ENCODE measurements around the gene IL15. TPM values are rescaled to one million over a fixed set of nuclear protein-coding genes. Genes with fewer than 3 reads are reported as not detected.
A peak's percentile ranks its signal among the peaks of the same experiment; 100 is the strongest.
"Not testable (repeated sequence)": the region's sequence is repeated elsewhere in the genome, so short reads cannot be mapped to it uniquely, and the experiment has no call there.

IL15 gene
- total RNA-seq, 2 donors from 2014 or later: 3.7 to 7.1 TPM

- intact Hi-C loops (cut with DNase I): not testable (repeated sequence)
- DNase-seq (ENCODE audit: low spot score): peak; percentile 77
Observed at GRCh38 chr4:141689726-141690296, 53.4 kb downstream of the IL15 start.

- intact Hi-C loops (cut with DNase I); DNase-seq (ENCODE audit: low spot score): not testable (repeated sequence)
Observed at GRCh38 chr4:141691247-141691646, 54.9 kb downstream of the IL15 start.

- intact Hi-C loops (cut with DNase I): no loop called here
Observed at GRCh38 chr4:141692081-141692480, 55.7 kb downstream of the IL15 start.

DNA sequence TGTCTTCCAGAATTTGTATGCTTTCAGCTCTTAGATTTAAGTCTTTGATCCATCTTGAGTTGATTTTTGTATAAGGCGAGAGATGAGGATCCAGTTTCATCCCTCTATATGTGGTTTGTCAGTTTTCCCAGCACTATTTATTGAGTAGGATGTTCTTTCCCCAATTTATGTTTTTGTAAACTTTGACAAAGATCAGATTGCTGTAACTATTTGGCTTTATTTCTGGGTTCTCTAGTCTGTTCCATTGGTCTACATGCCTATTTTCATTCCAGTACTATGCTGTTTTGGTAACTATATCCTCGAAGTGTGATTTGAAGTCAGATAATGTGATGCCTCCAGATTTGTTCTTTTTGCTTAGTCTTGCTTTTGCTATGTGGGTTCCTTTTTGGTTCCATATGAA, 60.7 kb downstream of the IL15 start:
- intact Hi-C loops (cut with DNase I): no loop called here
- no peak for DNase-seq (ENCODE audit: low spot score)

More at GRCh38 chr4:141692081-141692480, 55.7 kb downstream of the IL15 start:
- no peak for DNase-seq (ENCODE audit: low spot score)

GRCh38 chr4:141702472-141703182, 66.2 kb downstream of the IL15 start:
- intact Hi-C loops (cut with DNase I): no loop called here

DNA sequence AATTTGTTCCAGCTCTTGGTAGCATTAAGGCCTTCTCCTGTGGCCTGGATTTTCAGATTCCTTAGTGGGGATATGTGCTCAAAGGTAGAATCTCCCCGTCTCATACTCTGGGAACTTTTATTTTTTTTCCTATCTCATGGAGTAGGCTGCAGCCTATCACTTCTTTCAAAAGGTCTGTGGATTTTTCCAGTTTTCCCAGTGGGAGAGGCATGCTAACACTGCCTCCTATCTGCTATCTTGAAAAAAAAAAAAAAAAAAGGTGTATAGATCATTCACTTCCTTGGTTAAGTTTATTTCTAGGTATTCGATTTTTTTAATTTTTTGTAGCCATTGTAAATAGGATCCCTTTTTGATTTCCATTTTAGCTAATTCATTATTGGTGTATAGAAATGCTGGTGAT, 67.1 kb downstream of the IL15 start:
- intact Hi-C loops (cut with DNase I): no loop called here
- DNase-seq (ENCODE audit: low spot score): no peak

More at GRCh38 chr4:141702472-141703182, 66.2 kb downstream of the IL15 start:
- DNase-seq (ENCODE audit: low spot score): no peak

- DNase-seq (ENCODE audit: low spot score): no peak
- intact Hi-C loops (cut with DNase I): no loop called here
Observed at GRCh38 chr4:141705048-141705746, 68.8 kb downstream of the IL15 start.

DNA sequence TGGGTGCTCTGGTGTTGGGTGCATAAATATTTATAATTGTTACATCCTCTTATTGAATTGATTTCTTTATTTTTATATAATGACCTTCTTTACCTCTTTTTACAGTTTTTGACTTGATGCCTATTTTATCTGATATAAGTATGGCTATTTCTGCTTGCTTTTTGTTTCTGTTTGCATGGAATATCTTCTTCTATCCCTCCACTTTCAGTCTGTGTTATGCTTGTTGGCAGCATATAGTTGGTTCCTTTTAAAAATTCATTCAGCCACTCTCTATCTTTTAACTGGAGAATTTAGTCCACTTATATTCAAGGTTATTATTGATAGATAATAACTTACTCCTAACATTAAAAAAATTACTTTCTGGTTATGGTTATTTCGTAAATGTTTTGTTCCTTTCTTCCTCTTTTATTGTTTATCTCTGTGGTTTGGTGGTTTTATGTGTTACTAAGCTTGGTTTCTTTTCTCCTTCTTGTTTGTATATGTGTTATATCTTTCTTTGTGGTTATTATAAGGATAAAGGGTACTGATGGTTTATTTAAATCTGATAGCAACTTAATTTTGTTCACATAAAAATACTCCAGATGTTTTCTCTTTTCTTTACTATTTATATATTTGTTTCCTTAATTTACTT, 69.5 kb downstream of the IL15 start:
- intact Hi-C loops (cut with DNase I): no loop called here
- no peak for DNase-seq (ENCODE audit: low spot score)

DNA sequence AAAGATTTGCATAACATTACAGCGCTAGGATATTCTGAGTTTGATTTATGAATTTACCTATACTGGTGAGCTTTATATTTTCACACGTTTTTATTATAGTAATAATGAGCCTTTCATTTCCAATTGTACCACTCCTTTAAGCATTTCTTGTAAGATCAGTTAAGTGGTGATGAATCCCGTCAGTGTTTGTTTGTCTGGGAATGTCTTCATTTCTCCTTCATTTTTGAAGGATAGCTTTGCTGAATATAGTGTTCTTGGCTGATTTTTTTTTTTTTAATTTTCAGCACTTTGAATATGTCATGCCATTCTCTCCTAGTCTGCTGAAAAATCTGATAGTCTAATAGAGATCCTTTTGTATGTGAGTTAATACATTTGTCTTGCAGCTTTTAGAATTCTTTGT, 70.1 kb downstream of the IL15 start:
- intact Hi-C loops (cut with DNase I): no loop called here
- DNase-seq (ENCODE audit: low spot score): no peak

- no peak for DNase-seq (ENCODE audit: low spot score)
- intact Hi-C loops (cut with DNase I): no loop called here
Observed at GRCh38 chr4:141711211-141711610, 74.8 kb downstream of the IL15 start.

DNA sequence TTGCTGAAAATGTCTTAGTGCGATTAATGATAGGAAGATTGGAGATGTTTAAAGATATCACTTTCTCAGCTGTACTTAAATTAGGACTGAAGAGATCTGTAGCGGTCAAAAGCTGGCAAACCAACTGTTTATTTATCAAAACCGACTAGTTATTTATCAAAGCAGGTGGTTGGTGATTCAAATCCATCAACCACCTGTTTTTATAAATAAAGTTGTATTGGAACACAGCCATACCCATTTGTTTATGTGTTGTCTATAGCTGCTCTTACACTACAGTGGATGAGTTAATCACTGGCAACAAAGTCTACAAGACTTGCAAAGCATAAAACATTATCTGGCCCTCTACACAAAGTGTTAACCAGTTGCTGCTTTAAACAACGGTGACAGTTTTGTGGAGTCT, 76.8 kb downstream of the IL15 start:
- no peak for DNase-seq (ENCODE audit: low spot score)
- intact Hi-C loops (cut with DNase I): no loop called here

GRCh38 chr4:141713771-141714445, 77.5 kb downstream of the IL15 start:
- DNase-seq (ENCODE audit: low spot score): no peak
- intact Hi-C loops (cut with DNase I): no loop called here

- no peak for DNase-seq (ENCODE audit: low spot score)
- intact Hi-C loops (cut with DNase I): no loop called here
Observed at GRCh38 chr4:141719585-141719984, 83.2 kb downstream of the IL15 start.

- intact Hi-C loops (cut with DNase I): no loop called here
- no peak for DNase-seq (ENCODE audit: low spot score)
Observed at GRCh38 chr4:141721174-141721573, 84.8 kb downstream of the IL15 start.

DNA sequence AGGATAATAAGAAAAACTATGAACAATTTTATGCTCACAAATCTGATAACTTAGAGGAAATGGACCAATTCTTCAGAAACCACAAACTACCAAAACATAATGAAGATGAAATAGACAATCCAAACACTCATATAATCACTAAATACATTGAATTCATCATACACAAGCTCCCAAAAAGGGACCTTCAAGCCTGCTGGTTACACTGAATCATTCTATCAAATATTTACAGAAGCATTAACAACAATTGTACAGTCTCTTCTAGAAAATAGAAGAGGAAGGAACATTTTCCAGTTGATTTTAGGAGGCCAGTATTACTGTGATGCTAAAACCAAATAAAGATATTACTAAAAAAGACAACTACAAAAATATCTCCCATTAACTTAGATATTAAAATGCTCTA, 88.3 kb downstream of the IL15 start:
- intact Hi-C loops (cut with DNase I): no loop called here
- DNase-seq (ENCODE audit: low spot score): no peak

GRCh38 chr4:141727420-141727819, 91.0 kb downstream of the IL15 start:
- DNase-seq (ENCODE audit: low spot score): no peak
- intact Hi-C loops (cut with DNase I): no loop called here

DNA sequence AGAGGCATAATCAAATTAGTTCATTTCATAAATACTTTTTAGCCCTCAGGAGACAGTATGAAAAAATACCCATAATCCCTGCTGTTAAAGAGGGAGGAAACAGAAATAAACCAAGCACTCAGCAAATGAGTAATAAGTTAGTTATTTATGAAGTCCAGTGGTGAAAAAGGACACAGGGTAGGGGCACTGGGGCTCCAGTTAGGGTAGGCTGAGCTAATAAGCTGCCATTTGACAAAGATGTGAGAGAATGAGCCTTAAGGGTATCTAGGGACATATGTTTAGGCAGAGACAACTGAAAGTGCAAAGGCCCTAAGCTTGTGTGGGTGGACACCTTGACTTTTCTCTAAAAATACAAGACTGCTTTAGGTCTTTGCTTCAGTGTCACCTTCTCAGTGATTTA, 94.4 kb downstream of the IL15 start:
- intact Hi-C loops (cut with DNase I): loop anchor here in 1 of 2 donors (5.0 kb wide), 1 partner anchor 659 kb away; no protein-coding TSS in a partner anchor
- DNase-seq (ENCODE audit: low spot score): no peak

DNA sequence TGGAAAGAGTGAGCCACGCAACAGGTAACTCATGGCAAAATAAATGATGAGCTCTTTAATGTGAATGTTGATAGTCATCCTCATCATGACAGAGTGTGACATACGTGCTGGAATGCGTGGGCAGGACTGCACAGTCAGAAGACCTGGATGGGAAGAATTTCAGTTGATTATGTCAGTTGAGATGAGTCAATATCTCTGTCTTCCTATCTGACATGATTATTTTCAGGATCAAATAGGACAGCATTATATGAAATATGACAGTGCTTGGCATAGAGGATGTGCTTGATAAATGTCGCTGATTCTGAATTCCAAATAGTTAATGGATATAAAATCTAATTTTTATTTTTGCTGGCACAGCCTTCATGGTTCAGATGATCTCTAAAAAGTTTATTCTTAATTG, 95.1 kb downstream of the IL15 start:
- intact Hi-C loops (cut with DNase I): loop anchor here in 1 of 2 donors (5.0 kb wide), 1 partner anchor 659 kb away; no protein-coding TSS in a partner anchor
- no peak for DNase-seq (ENCODE audit: low spot score)

DNA sequence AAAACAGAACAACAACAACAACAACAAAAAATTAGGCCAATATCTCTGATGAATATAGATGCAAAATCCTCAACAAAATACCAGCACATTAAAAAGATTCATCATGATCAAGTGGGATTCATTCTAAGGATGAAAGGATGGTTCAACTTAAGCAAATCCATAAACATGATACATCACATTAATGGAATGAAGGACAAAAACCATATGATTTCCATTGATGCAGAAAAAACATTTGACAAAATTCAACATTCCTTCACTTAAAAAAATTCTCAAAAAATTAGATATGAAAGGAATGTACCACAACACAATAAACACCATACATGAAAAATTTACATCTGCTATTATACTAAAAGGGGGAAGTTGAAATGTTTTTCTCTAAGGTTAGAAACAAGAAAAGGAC, 103.3 kb downstream of the IL15 start:
- intact Hi-C loops (cut with DNase I): no loop called here
- DNase-seq (ENCODE audit: low spot score): no peak

DNA sequence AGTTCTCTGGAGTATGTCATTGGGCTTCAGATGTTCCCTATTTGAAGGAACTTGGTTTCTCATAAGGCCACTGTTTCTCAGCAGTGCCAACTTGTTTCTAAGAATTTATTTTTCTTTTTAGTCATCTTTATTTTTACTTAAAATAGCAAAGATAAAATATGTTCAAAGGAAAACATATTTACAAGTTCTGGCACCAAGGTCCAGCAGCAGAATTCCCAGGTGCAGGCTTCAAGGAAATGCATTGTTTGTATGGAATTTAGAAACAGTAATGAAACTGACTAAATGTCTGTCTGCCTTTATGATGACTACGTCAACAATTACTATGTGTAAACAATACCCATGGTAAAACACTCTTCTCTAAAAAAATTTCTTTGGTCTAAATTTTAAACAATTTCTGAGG, 109.6 kb downstream of the IL15 start:
- no peak for DNase-seq (ENCODE audit: low spot score)
- intact Hi-C loops (cut with DNase I): no loop called here

All from posterior vena cava (tissue), 2 donors.